Mucosa of descending colon (tissue), 3 donors: Measurements from ENCODE around the gene TMEFF2. TPM values are rescaled to one million over a fixed set of nuclear protein-coding genes. Genes with fewer than 3 reads are reported as not detected.

Experiments used
- ATAC-seq: fragments of 200-7000 bp; cut with Tn5 transposase; one replicate; pipeline ENCODE4 v1.9.1; 2020; ENCODE audit warnings: mild to moderate bottlenecking, moderate library complexity
- DNase-seq, 3 donors: peaks; one replicate each; pipeline ENCODE4 v3.0.0-alpha.2; 2020
- H3K36me3 ChIP-seq: fragments of 200-600 bp; one replicate; pipeline ENCODE4 v1.8.0; 2021; ENCODE audit warnings: low read depth, mild to moderate bottlenecking
- H3K4me1 ChIP-seq: fragments of 200-600 bp; one replicate; pipeline ENCODE4 v1.8.0; 2021; ENCODE audit warnings: low read depth, mild to moderate bottlenecking
- H3K4me3 ChIP-seq: fragments of 200-600 bp; one replicate; pipeline ENCODE4 v1.8.0; 2021; ENCODE audit warnings: mild to moderate bottlenecking
- H3K9me3 ChIP-seq: fragments of 200-600 bp; one replicate; pipeline ENCODE4 v1.8.0; 2021; ENCODE audit warnings: mild to moderate bottlenecking
- intact Hi-C, 2 donors: fragments of 100-400 bp; cut with DNase I in 1 of 2; cut with micrococcal nuclease in 1 of 2; formaldehyde crosslinking; loops; one replicate each; pipeline versions ENCODE4 v1.11.0 to v1.11.1; 2022; cut with DNase I, micrococcal nuclease
- total RNA-seq, 3 donors: library from RNA; stranded (reverse); fragmentation: NEBNext Ultra II Directional in 2 of 3; extraction: Animal tissue kit (Norgen Biotek cat#: 25700) in 2 of 3; gene quantifications; one replicate each; pipeline versions ENCODE4 v1.2.1 to v1.2.4, GENCODE V29; 2021 to 2023
- TF ChIP-seq, protein P1 (sequence below): fragments of 200-600 bp; IDR thresholded peaks from one replicate; pipeline ENCODE4 v1.8.0; 2022; ENCODE audit warnings: antibody characterized with exemption, mild to moderate bottlenecking
- donor health status: DM: no; HTN: no; CAD: no; lungs with moderate emphysema.
- donor health status: DM: no; HTN: no; CAD: no.
- donor health status: DM: no; HTN: yes; CAD: no.

Gene TMEFF2
- total RNA-seq, 3 donors from 2014 or later, result 0.31 to 1.0 TPM; not detected in 1

DNA sequence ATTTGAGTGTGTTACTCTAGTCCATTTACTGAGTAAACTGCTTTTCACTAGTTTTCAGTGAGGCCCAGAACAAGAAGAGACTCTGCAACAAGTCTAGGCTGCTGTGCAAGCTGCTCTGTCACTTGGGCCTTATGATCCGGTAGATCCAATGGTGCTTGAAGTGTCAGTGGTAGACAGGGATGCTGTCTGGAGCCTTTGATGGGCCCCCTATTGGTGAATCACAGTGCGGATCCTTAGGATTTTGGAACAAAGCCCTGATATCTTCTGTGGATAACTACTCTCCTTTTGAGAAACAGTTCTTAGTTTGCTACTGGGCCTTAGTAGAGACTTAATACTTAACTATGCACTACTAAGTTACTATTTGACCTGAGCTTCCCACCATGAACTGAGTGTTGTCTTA lies 150.2 kb downstream of the TMEFF2 start:
- H3K9me3 ChIP-seq, result no peaks in the 10 kb centered on the region
- no peak for ATAC-seq
- TF ChIP-seq, protein P1, sequence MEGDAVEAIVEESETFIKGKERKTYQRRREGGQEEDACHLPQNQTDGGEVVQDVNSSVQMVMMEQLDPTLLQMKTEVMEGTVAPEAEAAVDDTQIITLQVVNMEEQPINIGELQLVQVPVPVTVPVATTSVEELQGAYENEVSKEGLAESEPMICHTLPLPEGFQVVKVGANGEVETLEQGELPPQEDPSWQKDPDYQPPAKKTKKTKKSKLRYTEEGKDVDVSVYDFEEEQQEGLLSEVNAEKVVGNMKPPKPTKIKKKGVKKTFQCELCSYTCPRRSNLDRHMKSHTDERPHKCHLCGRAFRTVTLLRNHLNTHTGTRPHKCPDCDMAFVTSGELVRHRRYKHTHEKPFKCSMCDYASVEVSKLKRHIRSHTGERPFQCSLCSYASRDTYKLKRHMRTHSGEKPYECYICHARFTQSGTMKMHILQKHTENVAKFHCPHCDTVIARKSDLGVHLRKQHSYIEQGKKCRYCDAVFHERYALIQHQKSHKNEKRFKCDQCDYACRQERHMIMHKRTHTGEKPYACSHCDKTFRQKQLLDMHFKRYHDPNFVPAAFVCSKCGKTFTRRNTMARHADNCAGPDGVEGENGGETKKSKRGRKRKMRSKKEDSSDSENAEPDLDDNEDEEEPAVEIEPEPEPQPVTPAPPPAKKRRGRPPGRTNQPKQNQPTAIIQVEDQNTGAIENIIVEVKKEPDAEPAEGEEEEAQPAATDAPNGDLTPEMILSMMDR, result no peak
- H3K4me3 ChIP-seq, result no peak overlapping the region
- DNase-seq, result no peak
- intact Hi-C loops, result no loop called here
- no peaks in the 10 kb centered on the region for H3K4me1 ChIP-seq
- no peaks in the 10 kb centered on the region for H3K36me3 ChIP-seq

DNA sequence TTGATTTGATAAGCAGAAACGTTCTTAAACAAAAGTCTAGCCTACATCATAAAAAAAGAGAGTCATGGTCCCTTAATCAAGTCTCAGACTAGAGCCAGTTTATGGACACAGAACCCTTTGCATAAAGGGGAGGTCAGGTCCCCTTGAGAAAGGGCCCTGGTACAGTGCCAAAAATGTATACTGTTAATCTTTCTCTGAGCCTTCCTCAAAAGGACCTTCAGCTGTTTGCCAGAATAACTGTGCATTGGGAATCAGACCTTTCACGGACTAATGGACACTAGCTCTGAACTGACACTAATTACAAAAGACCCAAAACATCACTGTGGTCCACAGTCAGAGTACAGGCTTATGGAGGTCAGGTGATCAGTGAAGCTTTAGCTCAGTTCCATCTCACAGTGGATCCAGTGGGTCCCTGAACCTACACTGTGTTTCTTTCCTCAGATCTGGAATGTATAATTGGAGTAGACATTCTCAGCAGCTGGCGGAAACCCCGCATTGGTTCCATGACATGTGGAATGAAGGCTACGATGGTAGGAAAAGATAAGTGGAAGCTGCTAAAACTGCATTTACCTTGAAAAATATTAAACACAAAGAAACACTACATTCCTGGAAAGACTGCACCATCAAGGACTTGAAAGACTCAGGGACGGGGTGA lies 151.4 kb downstream of the TMEFF2 start:
- Histone ChIP-seq H3K9me3 (no peaks in the 10 kb centered on the region), H3K36me3 (no peaks in the 10 kb centered on the region), H3K4me3 (no peak overlapping the region), H3K4me1 (no peaks in the 10 kb centered on the region)
- intact Hi-C loops, result no loop called here
- ATAC-seq (no peak), DNase-seq (no peak)
- TF ChIP-seq, protein P1, result no peak

DNA sequence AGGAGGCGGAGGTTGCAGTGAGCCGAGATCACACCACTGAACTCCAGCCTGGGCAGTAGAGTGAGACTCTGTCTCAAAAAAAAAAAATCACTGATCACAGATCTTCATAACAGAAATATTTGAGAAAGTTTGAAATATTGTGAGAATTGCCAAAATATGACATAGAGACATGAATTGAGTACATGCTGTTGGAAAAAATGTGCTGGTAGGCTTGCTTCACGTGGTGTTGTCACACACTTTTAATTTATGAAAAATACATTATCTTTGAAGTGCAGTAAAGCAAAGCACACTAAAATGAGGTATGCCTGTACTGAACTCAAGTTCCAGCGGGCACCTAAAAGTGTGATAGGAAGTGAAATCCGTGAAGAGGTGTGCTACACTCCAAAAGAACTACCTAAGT lies 152.6 kb downstream of the TMEFF2 start:
- intact Hi-C loops, result no loop called here
- no peak overlapping the region for H3K4me3 ChIP-seq
- H3K36me3 ChIP-seq, result no peaks in the 10 kb centered on the region
- TF ChIP-seq, protein P1, result no peak
- H3K4me1 ChIP-seq, result no peaks in the 10 kb centered on the region
- DNase-seq (no peak), ATAC-seq (no peak)
- no peaks in the 10 kb centered on the region for H3K9me3 ChIP-seq

DNA sequence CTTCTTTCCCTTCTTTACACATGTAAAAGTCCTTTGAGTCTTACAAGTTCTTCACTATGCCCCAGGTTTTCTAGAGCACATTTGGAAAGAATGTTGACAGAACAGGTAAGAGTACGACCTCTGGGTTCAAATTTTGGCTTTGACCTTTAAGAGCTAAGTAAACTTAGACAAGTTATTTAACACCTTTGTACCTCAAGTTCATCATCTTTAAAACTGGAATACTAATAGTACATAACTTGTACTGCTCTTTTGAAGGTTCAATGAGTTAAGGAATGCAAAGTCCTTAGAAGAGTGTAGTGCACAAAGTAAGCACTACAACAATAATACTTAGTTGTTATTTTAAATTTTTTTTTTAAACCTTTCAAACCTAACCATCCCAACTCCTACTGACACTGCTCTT lies 156.6 kb downstream of the TMEFF2 start:
- DNase-seq (no peak), ATAC-seq (no peak)
- Histone ChIP-seq H3K36me3 (no peaks in the 10 kb centered on the region), H3K4me3 (no peak overlapping the region), H3K4me1 (no peaks in the 10 kb centered on the region), H3K9me3 (no peaks in the 10 kb centered on the region)
- intact Hi-C loops, result no loop called here
- TF ChIP-seq, protein P1, result no peak

DNA sequence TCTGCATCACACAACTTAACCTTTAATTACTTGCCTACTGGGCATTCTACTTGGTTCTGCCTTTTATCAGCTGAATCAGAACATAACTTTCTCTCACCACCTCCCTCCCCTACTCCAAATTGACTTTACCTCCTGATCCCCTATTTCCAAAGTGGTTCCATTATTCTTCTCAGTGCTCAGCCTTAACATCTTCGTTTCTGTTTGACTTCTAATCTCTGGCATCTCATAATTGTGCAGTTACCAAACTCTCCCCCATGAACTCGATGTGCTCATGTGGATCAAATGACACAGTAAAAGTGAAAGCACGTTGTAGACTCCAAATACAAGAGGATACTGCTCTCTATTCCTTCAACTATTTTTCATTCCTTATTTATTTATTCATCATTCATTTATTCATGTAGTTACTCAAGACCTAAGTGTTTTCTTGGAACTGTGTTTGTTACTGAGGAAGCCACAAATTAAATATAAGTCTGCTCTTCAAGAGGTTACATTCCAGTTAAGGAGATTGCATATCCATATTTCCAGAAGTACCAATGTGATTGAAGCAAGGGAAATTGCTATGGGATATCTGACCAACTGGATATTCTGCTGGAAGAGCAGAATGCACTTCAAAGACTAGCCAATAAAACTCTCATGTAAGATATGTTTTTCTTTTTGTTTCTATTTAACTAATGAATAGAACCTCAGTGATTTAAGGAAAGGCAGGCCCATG lies 158.8 kb downstream of the TMEFF2 start:
- no peak for ATAC-seq
- TF ChIP-seq, protein P1, result no peak
- intact Hi-C loops, result no loop called here
- no peak for DNase-seq
- H3K4me1 ChIP-seq, result no peaks in the 10 kb centered on the region
- H3K36me3 ChIP-seq, result no peaks in the 10 kb centered on the region
- H3K9me3 ChIP-seq, result no peaks in the 10 kb centered on the region
- no peak overlapping the region for H3K4me3 ChIP-seq
